HG02642 (cell line): ENCODE results near the gene ISCU.

ENCODE experiments used
- ATAC-seq: cut with Tn5 transposase; IDR thresholded peaks from one replicate; pipeline ENCODE4 v1.9.1; 2021; ENCODE audit warnings: mild to moderate bottlenecking; ENCODE audit not compliant: unreplicated experiment, poor library complexity

Gene ISCU

DNA sequence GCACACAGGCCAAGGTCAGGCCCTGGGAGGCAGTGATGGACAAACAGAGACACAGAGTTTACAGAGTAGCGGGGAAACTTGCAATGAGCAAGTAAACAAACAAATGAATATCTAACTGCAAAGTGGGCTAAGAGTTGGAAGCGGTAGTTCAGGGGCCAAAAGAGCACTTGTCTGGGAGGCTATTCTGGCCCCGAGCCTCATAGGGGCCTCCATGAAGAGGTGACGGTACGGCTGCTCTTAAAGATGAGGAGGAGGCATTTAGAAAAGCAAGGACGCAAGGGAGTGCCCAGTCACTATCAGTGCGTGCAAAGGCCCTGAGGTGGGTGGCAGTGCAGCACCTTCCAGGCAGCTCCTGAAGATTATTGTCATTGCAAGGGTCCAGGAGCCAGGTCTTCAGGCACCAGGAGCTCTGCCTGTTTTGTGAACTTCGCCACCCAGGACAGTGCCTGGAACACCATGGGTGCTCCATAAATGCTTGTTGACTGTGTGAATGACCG lies 39.9 kb downstream of the ISCU start:
- ATAC-seq, result no peak

DNA sequence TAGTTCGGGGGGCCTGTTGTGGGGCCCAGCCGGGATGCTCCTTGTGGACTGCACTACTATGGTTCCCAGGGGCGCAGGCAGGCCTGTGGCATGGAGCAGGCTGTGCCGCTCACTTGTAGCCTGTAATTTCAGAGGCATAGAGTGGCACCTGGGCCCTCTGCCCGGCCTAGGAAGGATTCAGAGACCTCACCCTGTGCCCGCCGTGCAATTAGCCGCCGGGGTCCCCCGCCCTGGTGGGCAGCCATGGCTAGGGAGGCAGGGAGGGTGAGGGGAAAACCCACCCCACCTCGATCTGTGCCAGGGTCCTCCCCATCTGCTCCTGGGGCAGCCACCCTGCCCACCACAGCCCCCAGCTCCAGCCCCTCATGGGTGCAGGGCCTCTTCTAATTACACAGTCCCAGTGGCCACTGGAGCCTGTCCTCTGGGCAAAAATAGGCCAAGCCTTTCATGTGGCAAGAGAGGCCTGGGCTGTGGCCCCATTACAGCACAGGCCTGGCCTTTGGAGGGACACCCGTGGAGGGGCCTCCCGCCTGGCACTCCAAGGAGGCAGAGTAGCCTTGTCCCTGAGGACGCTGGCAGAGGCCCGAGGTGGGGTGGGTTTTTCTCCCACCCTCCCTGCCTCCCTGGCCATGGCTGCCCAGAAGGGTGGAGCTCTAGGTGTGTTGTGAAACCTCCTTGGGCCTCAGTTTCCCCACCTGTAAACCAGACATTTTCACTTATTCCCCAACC lies 40.7 kb downstream of the ISCU start:
- ATAC-seq, result no peak

DNA sequence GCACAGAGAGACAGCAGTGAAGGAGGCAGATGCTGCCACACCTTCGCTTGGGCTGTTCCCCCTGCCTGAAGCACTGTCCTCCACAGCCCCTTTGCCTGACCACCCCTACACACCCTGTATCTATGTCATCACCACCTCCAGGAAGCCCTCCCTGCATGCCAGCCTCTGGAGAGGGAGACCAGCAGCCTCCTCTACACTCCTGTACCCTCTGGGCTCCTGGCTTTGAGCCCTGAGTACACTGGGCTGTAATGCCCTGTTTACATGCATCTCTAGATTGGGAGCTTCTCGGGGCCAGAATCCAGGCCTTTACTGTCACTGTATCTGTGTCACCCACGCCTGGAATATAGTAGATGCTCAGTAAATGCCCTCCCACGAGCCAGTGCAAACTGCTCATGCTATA lies 41.3 kb downstream of the ISCU start:
- ATAC-seq, result no peak

DNA sequence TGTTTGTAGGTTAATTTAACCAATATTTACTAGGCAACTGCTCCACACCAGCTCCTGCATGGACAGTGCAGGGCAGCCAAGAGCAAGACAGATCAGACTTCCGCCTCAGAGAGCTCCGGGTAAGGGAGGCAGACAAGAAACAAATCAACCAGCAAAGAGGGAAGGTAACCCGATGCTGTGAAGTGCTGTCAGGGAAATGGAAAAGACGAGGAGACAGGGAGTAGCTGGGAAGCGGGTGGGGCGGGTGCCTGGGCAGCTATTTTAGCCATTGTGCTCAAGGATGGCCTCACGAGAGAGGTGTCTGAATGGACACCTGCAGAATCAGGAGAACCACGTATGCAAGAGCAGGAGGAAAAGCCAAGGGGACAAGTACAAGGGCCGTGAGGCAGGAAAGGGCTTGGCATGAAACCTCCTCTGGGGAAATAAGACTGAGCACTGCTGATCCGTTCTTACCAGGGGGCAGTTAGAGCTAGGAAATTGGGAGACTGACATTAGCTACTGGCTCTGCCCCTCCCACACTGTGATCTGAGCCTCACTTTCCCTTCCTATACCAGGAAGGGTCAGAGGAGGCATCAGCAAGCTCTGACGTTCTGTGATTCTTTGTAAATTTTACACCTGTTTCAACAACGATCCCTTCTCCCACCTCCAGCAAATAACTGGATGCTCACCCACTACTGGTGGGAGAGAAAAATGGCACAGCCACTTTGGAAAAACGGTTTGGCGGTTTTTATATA lies 42.0 kb downstream of the ISCU start:
- no peak for ATAC-seq

DNA sequence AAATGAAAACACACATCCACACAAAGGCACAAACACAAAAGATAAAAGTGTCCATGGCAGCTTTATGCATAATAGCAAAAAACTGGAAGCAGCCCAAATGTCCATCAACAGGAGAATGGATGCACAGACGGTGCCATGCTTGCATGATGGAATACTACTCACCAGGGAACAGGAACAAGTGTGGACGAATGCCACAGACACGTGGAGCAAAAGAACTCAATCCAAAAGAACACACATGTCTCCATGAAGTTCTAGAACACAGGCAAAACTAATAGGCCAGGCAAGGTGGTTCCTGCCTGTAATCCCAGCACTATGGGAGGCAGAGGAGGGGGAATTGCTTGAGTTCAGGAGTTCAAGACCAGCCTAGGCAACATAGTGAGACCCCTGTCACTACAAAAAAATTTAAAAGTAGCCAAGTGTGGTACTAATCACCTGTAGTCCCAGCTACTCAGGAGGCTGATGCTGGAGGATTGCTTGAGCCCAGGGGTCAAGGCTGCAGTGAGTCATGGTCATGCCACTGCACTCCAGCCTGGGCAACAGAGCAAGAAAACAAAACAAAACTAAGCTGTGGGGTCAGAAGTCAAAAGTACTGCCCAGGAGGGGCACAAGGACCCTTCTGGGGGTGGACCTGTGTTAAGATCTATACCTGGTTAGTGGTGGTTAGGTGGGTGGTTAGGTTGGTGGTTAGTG lies 42.7 kb downstream of the ISCU start:
- ATAC-seq, result no peak

DNA sequence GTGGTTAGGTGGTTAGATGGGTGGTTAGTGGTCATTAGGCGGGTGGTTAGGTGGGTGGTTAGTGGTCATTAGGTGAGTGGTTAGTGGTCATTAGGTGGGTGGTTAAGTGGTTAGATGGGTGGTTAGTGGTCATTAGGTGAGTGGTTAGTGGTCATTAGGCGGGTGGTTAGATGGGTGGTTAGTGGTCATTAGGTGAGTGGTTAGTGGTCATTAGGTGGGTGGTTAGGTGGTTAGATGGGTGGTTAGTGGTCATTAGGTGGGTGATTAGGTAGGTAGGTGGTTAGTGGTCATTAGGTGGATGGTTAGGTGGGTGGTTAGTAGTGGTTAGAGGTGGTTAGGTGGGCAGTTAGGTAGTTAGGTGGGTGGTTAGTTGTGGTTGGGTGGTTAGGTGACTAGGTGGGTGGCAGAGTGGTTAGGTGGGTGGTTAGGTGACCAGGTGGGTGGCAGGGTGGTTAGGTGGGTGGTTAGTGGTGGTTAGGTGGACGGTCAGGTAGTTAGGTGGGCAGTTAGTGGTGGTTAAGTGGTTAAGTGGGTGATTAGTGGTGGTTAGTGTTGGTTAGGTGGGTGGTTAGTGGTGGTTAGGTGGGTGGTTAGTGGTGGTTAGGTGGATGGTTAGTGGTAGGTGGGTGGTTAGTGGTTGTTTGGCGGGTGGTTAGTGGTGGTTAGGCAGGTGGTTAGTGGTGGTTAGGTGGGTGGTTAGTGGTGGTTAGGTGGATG lies 43.5 kb downstream of the ISCU start:
- ATAC-seq, result no peak

DNA sequence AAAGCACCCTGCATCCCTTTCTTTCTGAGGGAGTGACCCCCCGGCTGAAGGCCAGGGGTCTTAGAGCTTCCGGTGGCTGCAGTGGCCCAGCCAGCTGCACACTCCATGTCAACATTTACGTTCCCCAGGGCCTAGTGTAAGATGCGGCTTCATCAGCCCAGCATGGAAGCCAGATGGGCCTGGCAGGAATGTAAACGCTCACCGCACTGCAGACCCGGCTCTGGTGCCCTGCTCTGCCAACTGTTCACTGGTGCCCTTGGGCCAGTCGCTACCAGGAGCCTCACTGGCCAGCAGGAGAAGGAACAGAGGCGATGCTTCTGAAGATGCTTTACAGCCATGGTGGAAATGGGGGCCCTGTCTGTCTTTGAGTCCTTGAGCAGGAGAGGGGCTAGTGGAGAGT lies 44.1 kb downstream of the ISCU start:
- no peak for ATAC-seq

DNA sequence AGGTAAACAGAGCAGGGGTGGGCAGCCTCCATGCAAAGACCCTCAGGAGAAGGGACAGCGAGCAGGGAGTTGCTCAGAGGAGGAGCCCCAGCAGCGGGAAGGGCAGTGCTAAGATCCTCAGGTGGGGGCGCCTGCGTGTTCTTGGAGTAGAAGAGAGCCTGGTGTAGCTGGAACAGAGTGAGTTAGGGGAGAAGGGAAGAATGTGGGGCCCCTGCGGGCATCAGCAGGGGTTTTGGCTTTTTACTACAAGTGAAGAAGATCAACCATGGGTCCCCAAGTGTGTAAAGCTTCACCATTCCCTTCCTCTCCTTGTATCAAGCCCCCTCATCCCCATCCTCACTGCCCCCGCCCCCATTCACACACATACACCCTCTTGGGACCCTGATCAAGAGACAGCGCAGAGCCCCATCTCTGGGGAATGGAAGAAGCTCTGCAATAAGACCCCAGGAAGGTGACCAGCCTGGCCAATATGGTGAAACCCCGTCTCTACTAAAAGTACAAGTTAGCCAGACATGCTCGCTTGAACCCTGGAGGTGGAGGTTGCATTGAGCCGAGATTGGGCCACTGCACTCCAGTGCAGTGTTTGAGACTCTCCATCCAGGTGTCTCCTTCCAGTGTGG lies 45.7 kb downstream of the ISCU start:
- ATAC-seq, result no peak

DNA sequence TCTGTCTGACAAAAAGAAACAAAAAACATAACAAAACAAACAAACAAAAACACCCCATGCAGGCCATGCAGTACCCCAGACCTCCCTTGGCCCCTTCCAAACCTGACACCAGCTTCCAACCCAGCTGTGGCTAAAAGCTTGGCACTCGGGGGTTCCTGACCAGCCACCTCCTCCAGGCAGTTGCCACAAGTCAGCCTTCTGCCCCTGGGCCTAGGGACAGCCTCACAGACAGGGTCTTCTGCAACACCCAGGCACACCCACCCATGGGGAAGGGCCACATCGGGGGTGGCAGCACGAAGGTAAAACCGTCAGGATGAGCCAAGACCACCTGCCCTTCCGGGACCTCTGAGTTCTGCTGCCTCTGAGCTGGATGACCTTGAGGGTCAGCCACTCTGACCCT lies 46.2 kb downstream of the ISCU start:
- no peak for ATAC-seq

DNA sequence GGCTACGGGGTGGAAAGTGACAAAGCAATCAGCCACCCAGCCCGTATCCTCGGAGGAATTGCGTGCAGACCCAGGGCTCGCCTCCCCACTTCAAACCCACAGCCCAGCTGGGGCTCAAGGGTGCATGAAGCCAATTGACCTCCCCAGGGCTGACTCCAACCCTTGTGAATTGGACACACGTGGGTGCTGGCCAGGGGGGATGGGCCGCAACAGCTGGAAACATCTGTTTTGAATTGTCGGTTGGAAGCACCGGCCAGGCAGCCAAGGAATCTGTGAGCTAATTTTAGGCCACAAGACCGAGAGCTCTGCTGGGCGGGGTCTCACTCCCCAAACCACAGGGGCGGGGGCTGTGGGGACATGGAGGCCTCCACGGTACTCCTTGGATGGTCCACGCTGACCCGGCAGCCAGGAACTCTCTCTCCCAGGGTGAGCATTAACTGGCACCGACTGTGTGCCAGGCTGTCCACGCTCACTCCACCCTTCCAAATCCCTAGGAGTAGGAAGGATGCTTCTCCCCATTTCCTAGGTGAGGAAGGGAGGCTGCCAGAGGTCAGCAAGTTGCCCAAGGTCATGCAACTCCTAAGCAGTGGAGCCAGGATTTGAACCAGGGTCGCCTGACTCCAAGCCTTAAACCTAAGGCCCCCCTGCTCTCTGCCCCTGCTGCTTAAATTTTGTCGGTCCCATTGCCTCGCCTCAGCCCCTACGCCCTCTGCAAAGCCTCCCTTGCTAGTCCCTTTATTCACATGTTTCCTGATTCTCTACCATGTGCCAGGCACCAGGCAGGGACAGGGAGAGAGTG lies 47.3 kb downstream of the ISCU start:
- ATAC-seq, result peak; percentile 52

DNA sequence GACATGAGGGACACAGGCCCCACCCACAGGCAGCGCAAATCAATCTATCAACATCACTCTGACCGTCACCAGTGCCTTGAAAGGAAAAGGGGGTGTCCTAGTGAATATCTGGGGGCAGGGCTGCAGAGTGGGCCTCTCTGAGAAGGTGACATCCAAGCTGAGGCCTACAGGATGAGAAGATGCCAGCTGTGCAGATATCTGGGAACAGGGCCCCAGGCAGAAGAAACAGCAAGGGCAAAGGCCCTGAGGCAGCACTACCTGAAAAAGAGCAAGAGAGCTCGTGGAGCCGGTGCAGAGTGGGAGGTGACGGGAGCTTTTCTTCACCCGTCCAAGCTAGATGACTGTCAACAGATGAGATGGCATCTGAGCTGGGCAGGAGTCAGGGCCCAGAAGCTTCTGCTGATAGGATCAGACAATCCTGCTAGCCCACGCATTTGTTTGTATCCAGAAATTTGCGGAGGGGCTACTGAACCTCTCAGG lies 48.0 kb downstream of the ISCU start:
- no peak for ATAC-seq

DNA sequence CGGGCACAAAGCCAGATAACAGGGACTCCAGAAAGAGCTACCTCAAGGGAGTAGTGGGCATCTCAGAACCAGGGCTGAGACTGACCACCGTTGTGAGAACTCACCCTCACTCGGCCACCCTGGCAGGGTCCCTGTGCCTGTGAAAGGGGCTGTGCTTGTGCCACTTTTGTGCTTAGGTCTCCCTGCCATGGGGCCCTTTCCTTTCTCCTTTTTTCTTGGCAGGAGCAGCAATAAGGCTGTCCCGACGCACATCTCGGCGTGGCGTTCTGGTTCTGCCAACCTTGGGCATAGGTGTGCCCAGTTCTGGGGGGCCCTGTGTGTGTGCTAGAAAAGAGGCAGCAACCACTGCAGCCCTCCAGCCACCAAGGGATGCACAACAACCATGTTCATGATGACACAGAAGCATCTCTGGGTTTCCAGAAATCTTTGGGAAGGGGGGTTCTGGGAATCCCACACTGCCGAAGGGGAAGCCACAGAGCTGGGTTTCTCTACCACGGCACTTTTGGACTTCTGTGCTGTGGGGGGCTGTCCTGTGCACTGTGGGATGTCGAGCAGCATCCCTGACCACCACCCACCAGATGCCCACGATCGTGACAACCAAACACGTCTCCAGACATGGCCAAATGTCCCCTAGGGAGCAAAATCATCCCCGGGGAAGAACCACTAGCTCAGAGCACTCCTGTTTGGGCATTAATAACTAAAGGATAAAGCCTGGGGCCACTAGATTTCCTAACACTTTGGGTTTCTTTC lies 48.6 kb downstream of the ISCU start:
- no peak for ATAC-seq

DNA sequence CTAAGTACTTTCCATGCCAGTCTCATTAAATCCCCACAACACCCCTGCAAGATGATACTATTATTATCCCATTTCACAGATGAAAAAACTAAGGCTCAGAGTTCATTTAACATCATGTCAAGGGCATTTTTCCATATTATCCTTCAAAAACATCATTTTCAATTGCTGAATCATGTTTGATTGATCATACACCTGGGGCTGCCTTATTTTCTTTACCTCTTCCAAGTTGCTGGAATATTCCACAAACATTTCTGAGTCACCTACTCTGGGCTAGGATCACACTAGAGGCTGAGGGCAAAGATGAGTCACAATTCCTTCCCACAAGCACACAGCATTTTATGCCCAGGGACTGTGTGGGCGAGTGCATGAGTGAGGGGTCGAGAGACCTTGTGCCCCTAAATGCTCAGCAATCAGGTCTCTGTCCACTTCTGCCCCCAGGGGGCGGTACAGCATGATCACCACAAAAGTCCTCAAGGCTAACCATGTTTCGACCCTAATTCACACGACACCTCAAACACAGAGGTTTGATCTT lies 49.6 kb downstream of the ISCU start:
- ATAC-seq, result no peak

DNA sequence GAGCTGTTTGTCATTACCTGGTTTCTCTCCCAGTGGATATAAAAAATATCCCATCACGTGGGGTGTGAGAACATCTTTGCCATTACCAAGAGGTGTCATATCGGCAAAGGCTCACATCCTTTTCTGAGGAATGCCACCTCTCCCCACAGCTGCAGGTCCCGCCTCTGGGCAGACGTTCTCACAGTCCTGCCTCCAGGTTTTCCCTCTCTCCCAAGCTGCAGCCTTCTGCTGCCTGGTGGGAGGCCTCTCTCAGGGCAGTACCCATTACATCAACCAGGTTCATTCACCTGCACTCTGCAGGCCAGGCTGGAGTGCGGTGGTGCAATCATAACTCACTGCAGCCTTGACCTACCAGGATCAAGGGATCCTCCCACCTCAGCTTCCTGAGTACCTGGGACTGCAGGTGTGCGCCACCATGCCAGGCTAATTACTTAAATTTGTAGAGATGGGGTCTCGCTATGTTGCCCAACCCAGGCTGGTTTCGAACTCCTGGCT lies 50.4 kb downstream of the ISCU start:
- ATAC-seq, result no peak

DNA sequence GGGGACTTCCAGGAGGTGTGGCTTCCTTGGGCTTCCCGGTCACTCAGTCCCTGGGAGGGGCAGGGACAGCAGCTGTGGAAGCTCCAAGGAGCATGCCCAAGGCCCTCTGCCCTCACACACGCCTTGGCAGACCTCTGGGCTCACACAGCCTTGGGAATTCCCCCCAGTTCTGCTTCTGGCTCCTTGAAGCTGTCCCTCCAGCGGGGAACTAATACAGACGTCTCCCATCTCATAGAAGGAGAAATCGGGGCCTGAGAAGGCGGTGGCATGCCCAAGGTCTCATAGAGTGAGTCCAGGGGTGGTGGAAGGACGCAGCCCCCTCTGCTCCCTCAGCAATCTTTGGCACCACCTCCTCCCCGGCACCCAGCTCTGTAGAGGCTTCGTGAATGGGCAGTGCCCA lies 51.2 kb downstream of the ISCU start:
- no peak for ATAC-seq

DNA sequence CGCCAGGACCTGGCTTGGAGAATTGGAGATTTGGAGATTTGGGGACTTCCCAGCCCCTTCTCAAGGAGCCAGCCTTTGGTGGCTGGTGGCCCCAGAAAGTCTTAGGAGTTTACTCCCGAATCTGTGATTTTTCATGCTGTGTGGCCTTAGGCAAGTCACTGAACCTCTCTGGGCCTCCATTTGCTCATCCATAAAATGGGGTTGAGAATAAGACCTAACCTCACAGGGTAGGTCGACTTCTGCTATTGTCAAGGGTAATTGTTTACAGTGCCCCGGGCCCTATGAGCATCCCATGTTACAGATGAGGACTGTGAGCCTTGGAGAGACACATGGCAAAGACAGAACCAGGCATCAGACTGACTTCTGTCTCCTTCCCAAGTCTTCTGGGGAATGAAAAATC lies 51.6 kb downstream of the ISCU start:
- no peak for ATAC-seq

DNA sequence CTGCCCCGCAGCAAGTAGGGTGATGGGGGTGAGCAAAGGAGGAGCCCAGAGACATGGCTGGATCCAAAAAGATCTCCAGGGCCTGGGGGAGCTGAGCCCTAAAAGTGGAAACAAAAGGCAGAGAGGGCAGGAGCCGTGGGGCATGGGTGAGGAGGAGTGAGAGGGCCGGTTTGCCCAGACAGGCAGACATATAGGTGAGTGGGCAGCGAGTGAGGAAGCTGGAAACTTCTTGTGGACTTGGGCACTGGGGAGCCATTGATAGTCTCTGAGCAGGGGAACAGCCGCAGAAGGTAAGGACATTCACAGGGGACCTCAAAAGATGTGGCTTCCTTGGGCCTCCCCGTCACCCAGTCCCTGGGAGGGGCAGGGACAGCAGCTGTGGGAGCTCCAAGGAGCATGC lies 52.2 kb downstream of the ISCU start:
- ATAC-seq, result no peak

DNA sequence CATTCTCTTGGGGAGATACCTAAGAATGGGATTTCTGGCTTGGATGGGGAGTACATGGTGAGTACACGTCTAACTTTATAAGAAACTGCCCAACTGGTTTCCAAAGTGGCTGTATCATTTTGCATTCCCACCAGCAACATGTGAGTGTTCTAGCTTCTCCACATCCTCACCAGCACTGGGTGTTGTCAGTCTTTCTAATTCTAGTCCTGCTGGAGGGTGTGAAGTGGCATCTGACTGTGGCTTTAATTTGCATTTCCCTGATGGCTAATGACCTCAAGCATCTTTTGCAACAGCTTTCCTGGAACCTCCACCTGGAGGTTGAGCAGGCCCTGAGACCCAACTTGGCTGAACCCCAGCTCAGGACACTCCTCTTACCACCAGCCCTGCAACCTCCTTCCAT lies 53.5 kb downstream of the ISCU start:
- no peak for ATAC-seq
